H1 (cell line): ENCODE measurements around the gene ACTRT3. TPM values are rescaled to one million over a fixed set of nuclear protein-coding genes. Genes with fewer than 3 reads are reported as not detected.
A peak's percentile ranks its signal among the peaks of the same experiment; 100 is the strongest.

Experiments
- CTCF ChIA-PET: fragments of 300-600 bp; sonication (Branson Sonifier 250); formaldehyde crosslinking; loops from one replicate; lab custom pipeline; 2021; ENCODE audit not compliant: partially characterized antibody; lab: Charles Lee
- POLR2A ChIA-PET: fragments of 300-600 bp; sonication (Branson Sonifier 250); formaldehyde crosslinking; loops from one replicate; lab custom pipeline; 2021; ENCODE audit warnings: inconsistent platforms; ENCODE audit not compliant: partially characterized antibody; lab: Charles Lee
- DNase-seq, 2 experiments: peaks; one replicate each; pipeline versions ENCODE4 v3.0.0 to v3.0.0-alpha.2; 2010 to 2022; ENCODE audit warnings: low spot score in 2 of 2, low read depth in 1 of 2, mixed read lengths in 1 of 2
- FAIRE-seq: peaks from 2 replicates; lab custom pipeline; 2011; peaks lifted over from hg19 to GRCh38; lab: Jason Lieb, UNC
- H2AFZ ChIP-seq: 2 replicates; pipeline ENCODE4 v1.8.1; 2012; ENCODE audit warnings: low read length, inconsistent platforms
- H2AK5ac ChIP-seq: 2 replicates; pipeline ENCODE4 v1.6.1; 2013; ENCODE audit warnings: low read depth, low read length
- H2BK120ac ChIP-seq: replicated peaks from 2 replicates; pipeline ENCODE3; 2013; ENCODE audit warnings: low read depth, low read length, inconsistent platforms
- H2BK12ac ChIP-seq: 2 replicates; pipeline ENCODE4 v1.6.1; 2013; ENCODE audit warnings: low read depth, low read length
- H2BK15ac ChIP-seq: 2 replicates; pipeline ENCODE4 v1.6.1; 2013; ENCODE audit warnings: low read length
- H2BK20ac ChIP-seq: 2 replicates; pipeline ENCODE4 v1.6.1; 2013; ENCODE audit warnings: low read length
- H2BK5ac ChIP-seq: 2 replicates; pipeline ENCODE4 v1.6.1; 2013; ENCODE audit warnings: low read depth, low read length
- H3K14ac ChIP-seq: 2 replicates; pipeline ENCODE4 v1.6.1; 2013; ENCODE audit warnings: inconsistent platforms; ENCODE audit not compliant: insufficient read length
- H3K18ac ChIP-seq: 2 replicates; pipeline ENCODE4 v1.6.1; 2013; ENCODE audit warnings: low read length; ENCODE audit errors: extremely low read depth
- H3K23ac ChIP-seq: 2 replicates; pipeline ENCODE4 v1.6.1; 2013; ENCODE audit warnings: inconsistent platforms; ENCODE audit not compliant: insufficient read length
- H3K23me2 ChIP-seq: 2 replicates; pipeline ENCODE4 v1.6.1; 2013; ENCODE audit warnings: low read depth, low read length
- H3K27ac ChIP-seq: 2 replicates; pipeline ENCODE4 v1.6.1; 2011; ENCODE audit warnings: low read depth, low read length, inconsistent platforms
- H3K27me3 ChIP-seq, 4 experiments: replicated peaks in 1 of 4; 1 replicate in 1 of 4; 2 replicates in 3 of 4; pipeline versions ENCODE4 v1.6.1 to v1.8.1; 2011 to 2013; ENCODE audit warnings: low read length in 3 of 4, mild to moderate bottlenecking in 3 of 4, inconsistent platforms in 2 of 4, mixed read lengths in 2 of 4, moderate library complexity in 1 of 4; ENCODE audit not compliant: control insufficient read depth in 3 of 4, insufficient read depth in 3 of 4; ENCODE audit errors: extremely low read depth in 1 of 4
- H3K36me3 ChIP-seq, 4 experiments: 2 replicates each; pipeline versions ENCODE4 v1.6.1 to v1.8.1; 2011 to 2013; ENCODE audit warnings: mild to moderate bottlenecking in 4 of 4, low read length in 3 of 4, moderate library complexity in 2 of 4, control low read depth in 1 of 4, inconsistent platforms in 1 of 4; ENCODE audit not compliant: insufficient read depth in 4 of 4, control insufficient read depth in 2 of 4
- H3K4ac ChIP-seq: replicated peaks from 2 replicates; pipeline ENCODE3; 2013; ENCODE audit warnings: low read length, low read depth, mixed read lengths, inconsistent platforms; ENCODE audit not compliant: insufficient read length
- H3K4me1 ChIP-seq, 4 experiments: replicated peaks in 1 of 4; 1 replicate in 1 of 4; 2 replicates in 3 of 4; pipeline versions ENCODE4 v1.6.1 to v1.8.1; 2011 to 2013; ENCODE audit warnings: low read length in 3 of 4, inconsistent platforms in 2 of 4, mixed read lengths in 1 of 4; ENCODE audit not compliant: insufficient read depth in 4 of 4, control insufficient read depth in 3 of 4
- H3K4me2 ChIP-seq, 2 experiments: 2 replicates each; pipeline versions ENCODE4 v1.6.1 to v1.8.1; 2011 to 2013; ENCODE audit warnings: low read depth in 2 of 2, low read length in 2 of 2, control low read depth in 1 of 2, inconsistent platforms in 1 of 2, mild to moderate bottlenecking in 1 of 2; ENCODE audit not compliant: insufficient read depth in 1 of 2
- H3K4me3 ChIP-seq, 4 experiments: fragments of 200-600, 300-600 bp in 1 of 4; sonication (generic), shearing (Covaris generic), sonication (Bioruptor Twin) in 1 of 4; 2 replicates each; pipeline versions ENCODE4 v1.5.1 to v1.8.1; 2011 to 2016; ENCODE audit warnings: low read length in 4 of 4, low read depth in 3 of 4, control low read depth in 2 of 4, inconsistent platforms in 2 of 4, mild to moderate bottlenecking in 2 of 4, mixed read lengths in 1 of 4, moderate library complexity in 1 of 4; ENCODE audit not compliant: insufficient read depth in 2 of 4; ENCODE audit errors: extremely low read depth in 1 of 4
- H3K56ac ChIP-seq: replicated peaks from 2 replicates; pipeline ENCODE3; 2013; ENCODE audit warnings: low read depth, mild to moderate bottlenecking, mixed read lengths, low read length, inconsistent platforms; ENCODE audit not compliant: insufficient read length
- H3K79me1 ChIP-seq: 2 replicates; pipeline ENCODE4 v1.6.1; 2013; ENCODE audit warnings: low read depth, low read length, control low read depth
- H3K79me2 ChIP-seq, 2 experiments: 2 replicates each; pipeline versions ENCODE4 v1.6.1 to v1.8.1; 2012 to 2013; ENCODE audit warnings: low read length in 2 of 2, mild to moderate bottlenecking in 2 of 2, inconsistent platforms in 1 of 2; ENCODE audit not compliant: insufficient read depth in 2 of 2, control insufficient read depth in 1 of 2
- H3K9ac ChIP-seq, 4 experiments: replicated peaks in 1 of 4; 1 replicate in 1 of 4; 2 replicates in 3 of 4; pipeline versions ENCODE4 v1.6.1 to v1.8.1; 2011 to 2013; ENCODE audit warnings: low read depth in 3 of 4, low read length in 3 of 4, control low read depth in 2 of 4, mild to moderate bottlenecking in 2 of 4, moderate library complexity in 2 of 4, inconsistent platforms in 1 of 4; ENCODE audit errors: extremely low read depth in 1 of 4
- H3K9me3 ChIP-seq, 2 experiments: 2 replicates each; pipeline versions ENCODE4 v1.6.1 to v1.8.1; 2012 to 2013; ENCODE audit warnings: mild to moderate bottlenecking in 2 of 2, moderate library complexity in 2 of 2, control low read depth in 1 of 2, inconsistent platforms in 1 of 2, low read depth in 1 of 2, low read length in 1 of 2, mixed read lengths in 1 of 2; ENCODE audit not compliant: insufficient read depth in 2 of 2
- H4K20me1 ChIP-seq, 2 experiments: replicated peaks in 1 of 2; 2 replicates each; pipeline versions ENCODE3 to v1.8.1; 2011 to 2013; ENCODE audit warnings: inconsistent platforms in 2 of 2, low read length in 2 of 2, mild to moderate bottlenecking in 1 of 2; ENCODE audit not compliant: insufficient read depth in 2 of 2, control insufficient read depth in 1 of 2
- H4K5ac ChIP-seq: 2 replicates; pipeline ENCODE4 v1.6.1; 2013; ENCODE audit warnings: low read length, low read depth, mixed read lengths, inconsistent platforms; ENCODE audit not compliant: insufficient read length
- H4K8ac ChIP-seq: 2 replicates; pipeline ENCODE4 v1.8.0; 2013; ENCODE audit warnings: mild to moderate bottlenecking, moderate library complexity, low read length, inconsistent platforms; ENCODE audit not compliant: insufficient read depth; ENCODE audit errors: extremely low read depth
- H4K91ac ChIP-seq: replicated peaks from 2 replicates; pipeline ENCODE3; 2013; ENCODE audit warnings: low read length, mixed read lengths, inconsistent platforms; ENCODE audit not compliant: insufficient read length
- whole genome bisulfite sequencing, 2 experiments: shearing (Covaris generic) in 1 of 2; methylation state at CpG; one replicate each; pipeline versions ENCODE4 v1.1.6 to v1.1.7; 2013 to 2015; ENCODE audit warnings: low lambda C conversion rate in 2 of 2, mixed read lengths in 2 of 2, inconsistent platforms in 1 of 2, low coverage in 1 of 2, missing lambda C conversion rate in 1 of 2; ENCODE audit not compliant: insufficient replicate concordance in 2 of 2, insufficient coverage in 1 of 2, insufficient read length in 1 of 2; ENCODE audit errors: extremely low coverage in 1 of 2, missing lambda C conversion rate in 1 of 2; 5-methylcytosine and 5-hydroxymethylcytosine counted together
- polyA plus RNA-seq, 7 experiments: library from polyadenylated mRNA; depleted of rRNA in 3 of 7; stranded (reverse) in 5 of 7; unstranded in 2 of 7; fragments of >200 nt in 5 of 7; fragments of 200-250 nt in 2 of 7; gene quantifications; 1 replicate in 5 of 7; 2 replicates in 1 of 7; 4 replicates in 1 of 7; pipeline versions ENCODE4 v1.2.1 to v1.2.3, GENCODE V29; 2011 to 2013; ENCODE audit warnings: missing spikeins in 2 of 7, mixed read lengths in 2 of 7
- total RNA-seq: library from RNA; stranded (reverse); fragmentation: NEBNext Ultra II Directional; extraction: Animal tissue kit (Norgen Biotek cat#: 25700); gene quantifications from 2 replicates; pipeline ENCODE4 v1.2.1, GENCODE V29; 2021

The ACTRT3 gene
- total and polyA plus RNA-seq, 2 of the 8 experiments (the other 6 are each of a cell fraction or from before 2014, with no cell fraction given): 3.4 to 5.9 TPM

DNA sequence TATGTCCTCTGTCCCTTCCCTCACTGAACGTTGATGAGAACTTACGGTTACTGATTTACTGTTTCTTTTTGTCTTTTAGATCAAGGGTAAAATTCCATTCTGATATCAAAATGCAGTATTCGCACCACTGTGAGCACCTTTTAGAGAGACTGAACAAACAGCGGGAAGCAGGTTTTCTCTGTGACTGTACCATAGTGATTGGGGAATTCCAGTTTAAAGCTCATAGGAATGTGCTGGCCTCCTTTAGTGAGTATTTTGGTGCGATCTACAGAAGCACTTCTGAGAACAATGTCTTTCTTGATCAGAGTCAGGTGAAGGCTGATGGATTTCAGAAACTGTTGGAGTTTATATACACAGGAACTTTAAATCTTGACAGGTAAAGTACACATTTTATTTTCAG lies 4.8 kb upstream of the ACTRT3 start:
- H3K9me3 ChIP-seq: no peaks in the 10 kb centered on the region
- DNase-seq (no peak), FAIRE-seq (no peak)
- CTCF ChIA-PET: interaction anchor here (0.6 to 1.8 kb wide), 3 partner anchors 10 to 79 kb away, joined by 3 to 7 read pairs (median 3); partner anchors contain the start of gene TERC
- H3K18ac ChIP-seq: no peak overlapping the region
- no peaks in the 10 kb centered on the region for H3K27me3 ChIP-seq
- H3K36me3 ChIP-seq: peaks cover 0 to 41% (median 11%) of the 10 kb centered on the region in 4 experiments; a peak in 6 of 8 replicates
- H4K5ac ChIP-seq: no peak overlapping the region
- H3K4me1 ChIP-seq: peaks cover 0 to 3% (median 1%) of the 10 kb centered on the region in 4 experiments; a peak in 1 of 7 replicates
- POLR2A ChIA-PET: interaction anchor here (0.9 to 3.5 kb wide), 5 partner anchors 9 to 37 kb away, joined by 3 to 30 read pairs (median 5); partner anchors contain the start of genes LRRC34, LRRIQ4 and TERC
- H3K23me2 ChIP-seq: no peaks in the 10 kb centered on the region
- H3K79me1 ChIP-seq: no peaks in the 10 kb centered on the region; the same call in 1 of the 2 replicates
- H2BK20ac ChIP-seq: no peak overlapping the region
- WGBS, 2 experiments: 67% methylated on average over 5 of the region's 5 CpGs; no CpG with 5 or more reads in 1 of the 2 experiments
- H2BK15ac ChIP-seq: no peak overlapping the region
- H3K56ac ChIP-seq: no peak overlapping the region
- no peak overlapping the region for H2AFZ ChIP-seq
- H3K14ac ChIP-seq: no peak overlapping the region
- peaks cover 0 to 50% of the 10 kb centered on the region in 2 experiments; a peak in 3 of 4 replicates for H3K79me2 ChIP-seq
- H4K20me1 ChIP-seq: peaks cover 0 to 4% of the 10 kb centered on the region in 2 experiments
- no peak overlapping the region for H3K23ac ChIP-seq
- H2BK12ac ChIP-seq: no peak overlapping the region
- H3K9ac ChIP-seq: peak overlapping the region in 1 of 4 experiments; percentile 82; a peak in 3 of 7 replicates
- no peak overlapping the region for H2BK5ac ChIP-seq
- H4K8ac ChIP-seq: no peak overlapping the region
- H3K4ac ChIP-seq: no peak overlapping the region
- peak overlapping the region; percentile 21 to 74; a peak in 3 of 4 replicates for H3K4me2 ChIP-seq
- no peak overlapping the region for H3K27ac ChIP-seq
- peak overlapping the region; percentile 44 to 91 (median 91) for H3K4me3 ChIP-seq
- H2AK5ac ChIP-seq: no peak overlapping the region
- no peak overlapping the region for H2BK120ac ChIP-seq
- H4K91ac ChIP-seq: no peak overlapping the region
